RCC 7860 (cell line): Measurements from ENCODE around the gene OR11A1.

Experiments used
- DNase-seq: peaks from one replicate; pipeline ENCODE4 v3.0.0-alpha.2; 2015; ENCODE audit warnings: low spot score
- FAIRE-seq: peaks from 2 replicates; lab custom pipeline; 2012; peaks lifted over from hg19 to GRCh38; lab: Jason Lieb, UNC

The OR11A1 gene

DNA sequence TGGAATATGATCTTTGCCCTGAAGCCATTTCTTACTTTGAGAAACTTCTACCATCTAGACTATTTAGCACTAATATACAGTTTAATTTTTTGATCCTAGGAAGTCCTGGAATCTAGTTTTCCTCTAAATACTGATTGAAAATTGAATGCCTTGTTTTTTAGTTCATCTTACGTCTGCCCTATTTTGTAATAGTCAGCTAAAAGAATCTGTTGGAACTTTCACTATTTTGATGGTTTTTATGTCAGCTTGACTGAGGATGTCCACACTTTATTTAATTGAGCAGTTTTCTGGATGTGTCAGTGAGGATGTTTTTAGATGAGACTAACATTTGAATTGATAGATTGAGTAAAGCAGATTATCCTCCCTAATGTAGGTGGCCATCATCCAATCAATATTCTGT is 53.1 kb downstream of the OR11A1 start:
- no peak for DNase-seq
- FAIRE-seq: no peak

DNA sequence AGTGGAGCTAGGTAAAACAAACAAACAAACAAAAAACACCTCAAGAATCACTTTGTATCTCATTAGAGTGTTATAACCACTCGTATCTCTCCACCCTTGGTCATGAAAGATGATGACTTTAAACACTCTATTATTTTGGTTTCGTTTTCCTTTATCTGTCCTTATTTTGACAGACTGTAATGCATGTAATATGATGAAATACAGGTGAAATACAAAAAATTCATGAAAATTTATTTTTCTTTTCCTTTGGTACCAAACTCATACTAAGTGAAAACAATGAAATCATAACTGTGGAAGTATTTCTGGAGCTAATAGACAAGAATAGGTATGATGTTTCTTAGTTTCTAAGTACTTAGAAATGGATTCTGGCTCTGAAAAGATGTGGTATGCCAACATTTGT is 57.3 kb downstream of the OR11A1 start:
- no peak for FAIRE-seq
- DNase-seq: no peak

- DNase-seq: no peak
- FAIRE-seq: no peak
Observed at GRCh38 chr6:29395331-29395730, 61.5 kb downstream of the OR11A1 start, which contains the start of gene OR12D2. Gene OR12D2, plus strand, starts transcription at chr6:29395631. Its CDS starts 1,069 bp downstream, at chr6:29396700.

DNA sequence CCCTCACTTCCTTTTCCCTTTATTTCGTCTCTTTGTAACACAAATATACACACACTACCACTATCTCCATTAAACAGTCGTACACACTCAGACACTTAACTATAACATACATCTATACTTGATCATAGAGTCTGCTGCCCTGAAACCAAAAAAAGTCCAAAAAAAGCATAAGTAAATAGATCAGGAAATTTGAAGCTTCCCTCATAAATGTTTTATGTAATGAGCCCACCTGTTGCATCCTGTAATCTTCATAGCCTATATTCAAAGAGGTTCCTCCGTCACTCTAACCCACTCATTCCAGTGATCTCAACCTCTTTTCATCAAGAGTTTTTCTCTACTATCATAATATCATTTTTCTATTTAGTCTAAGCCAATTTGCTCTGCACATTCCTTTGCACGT is 68.3 kb downstream of the OR11A1 start:
- no peak for DNase-seq
- no peak for FAIRE-seq

GRCh38 chr6:29376003-29376402 is 80.9 kb downstream of the OR11A1 start:
- no peak for FAIRE-seq
- no peak for DNase-seq
